Ovary (tissue), 3 donors: ENCODE measurements around the gene PNPLA6.

Experiments
- POLR2A ChIP-seq: fragments of 450-650 bp; IDR thresholded peaks from one replicate; pipeline ENCODE4 v1.6.1; 2017; ENCODE audit warnings: antibody characterized with exemption, mild to moderate bottlenecking, moderate library complexity
- TF ChIP-seq, protein P1 (sequence below), 3 donors: fragments of 450-650 bp in 2 of 3; fragments of 200-600 bp in 1 of 3; IDR thresholded peaks; one replicate each; pipeline versions ENCODE4 v1.5.1 to v1.8.0; 2016 to 2022; ENCODE audit warnings: antibody characterized with exemption in 3 of 3, mild to moderate bottlenecking in 1 of 3
- donor health status: DM: no; HTN: no; CAD: no.

DNA sequence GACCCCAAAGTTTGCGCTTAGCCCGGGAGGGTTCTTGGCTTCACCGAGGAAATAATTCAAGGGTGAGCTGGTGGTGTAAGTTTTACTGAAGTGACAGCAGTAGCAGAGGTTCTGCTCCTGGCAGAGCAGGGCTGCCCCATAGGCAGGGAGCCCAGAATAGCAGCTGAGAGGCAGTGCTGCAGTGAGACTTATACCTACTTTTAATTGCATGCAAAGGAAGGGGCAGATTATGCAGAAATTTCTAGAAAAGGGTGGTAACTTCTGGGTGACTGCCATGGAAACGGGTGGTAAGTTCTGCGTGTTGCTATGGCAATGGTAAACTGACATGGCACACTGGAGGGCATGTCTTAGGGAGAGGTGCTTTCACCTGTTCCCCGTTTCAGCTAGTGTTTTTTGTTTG lies 42.6 kb downstream of the PNPLA6 start:
- TF ChIP-seq, protein P1, sequence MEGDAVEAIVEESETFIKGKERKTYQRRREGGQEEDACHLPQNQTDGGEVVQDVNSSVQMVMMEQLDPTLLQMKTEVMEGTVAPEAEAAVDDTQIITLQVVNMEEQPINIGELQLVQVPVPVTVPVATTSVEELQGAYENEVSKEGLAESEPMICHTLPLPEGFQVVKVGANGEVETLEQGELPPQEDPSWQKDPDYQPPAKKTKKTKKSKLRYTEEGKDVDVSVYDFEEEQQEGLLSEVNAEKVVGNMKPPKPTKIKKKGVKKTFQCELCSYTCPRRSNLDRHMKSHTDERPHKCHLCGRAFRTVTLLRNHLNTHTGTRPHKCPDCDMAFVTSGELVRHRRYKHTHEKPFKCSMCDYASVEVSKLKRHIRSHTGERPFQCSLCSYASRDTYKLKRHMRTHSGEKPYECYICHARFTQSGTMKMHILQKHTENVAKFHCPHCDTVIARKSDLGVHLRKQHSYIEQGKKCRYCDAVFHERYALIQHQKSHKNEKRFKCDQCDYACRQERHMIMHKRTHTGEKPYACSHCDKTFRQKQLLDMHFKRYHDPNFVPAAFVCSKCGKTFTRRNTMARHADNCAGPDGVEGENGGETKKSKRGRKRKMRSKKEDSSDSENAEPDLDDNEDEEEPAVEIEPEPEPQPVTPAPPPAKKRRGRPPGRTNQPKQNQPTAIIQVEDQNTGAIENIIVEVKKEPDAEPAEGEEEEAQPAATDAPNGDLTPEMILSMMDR (IDR thresholded peaks at IDR 0.05): no peak
- TF ChIP-seq POLR2A: no peak
